Measurements from ENCODE around the gene ALG2. TPM values are rescaled to one million over a fixed set of nuclear protein-coding genes. Genes with fewer than 3 reads are reported as not detected.

ALG2 gene
- total RNA-seq, 2 experiments from 2014 or later: 18.1 to 19.9 TPM

- Mint-ChIP-seq H3K36me3 (ENCODE audit: low read depth) (peaks cover 71% of the 10 kb centered on the region), H3K4me3 (no peak overlapping the region), H3K4me1 (ENCODE audit: low read depth) (peaks cover 28% of the 10 kb centered on the region), H3K27ac (no peak overlapping the region), H3K27me3 (no peaks in the 10 kb centered on the region), H3K9me3 (no peaks in the 10 kb centered on the region)
- Histone ChIP-seq H3K36me3 (ENCODE audit: insufficient read depth, low read length) (peaks cover 72% of the 10 kb centered on the region), H3K27me3 (ENCODE audit: control insufficient read depth in 1 of 2, insufficient read depth in 2 of 2, low read length in 2 of 2) (no peaks in the 10 kb centered on the region), H3K4me1 (ENCODE audit: insufficient read depth, low read length) (peaks cover 6% of the 10 kb centered on the region), H3K9me3 (ENCODE audit: control insufficient read depth in 1 of 2, insufficient read depth in 1 of 2, low read length in 2 of 2) (no peaks in the 10 kb centered on the region), H3K27ac (ENCODE audit: low read depth in 1 of 2, low read length in 2 of 2) (no peak overlapping the region), H3K4me3 (ENCODE audit: low read length) (no peak overlapping the region)
- POLR2A ChIA-PET: no interaction called here
- ATAC-seq (ENCODE audit: poor library complexity): no peak
- DNase-seq: no peak
- CTCF ChIA-PET: no interaction called here
- intact Hi-C loops (cut with DNase I, micrococcal nuclease): no loop called here
- TF ChIP-seq, protein P1, sequence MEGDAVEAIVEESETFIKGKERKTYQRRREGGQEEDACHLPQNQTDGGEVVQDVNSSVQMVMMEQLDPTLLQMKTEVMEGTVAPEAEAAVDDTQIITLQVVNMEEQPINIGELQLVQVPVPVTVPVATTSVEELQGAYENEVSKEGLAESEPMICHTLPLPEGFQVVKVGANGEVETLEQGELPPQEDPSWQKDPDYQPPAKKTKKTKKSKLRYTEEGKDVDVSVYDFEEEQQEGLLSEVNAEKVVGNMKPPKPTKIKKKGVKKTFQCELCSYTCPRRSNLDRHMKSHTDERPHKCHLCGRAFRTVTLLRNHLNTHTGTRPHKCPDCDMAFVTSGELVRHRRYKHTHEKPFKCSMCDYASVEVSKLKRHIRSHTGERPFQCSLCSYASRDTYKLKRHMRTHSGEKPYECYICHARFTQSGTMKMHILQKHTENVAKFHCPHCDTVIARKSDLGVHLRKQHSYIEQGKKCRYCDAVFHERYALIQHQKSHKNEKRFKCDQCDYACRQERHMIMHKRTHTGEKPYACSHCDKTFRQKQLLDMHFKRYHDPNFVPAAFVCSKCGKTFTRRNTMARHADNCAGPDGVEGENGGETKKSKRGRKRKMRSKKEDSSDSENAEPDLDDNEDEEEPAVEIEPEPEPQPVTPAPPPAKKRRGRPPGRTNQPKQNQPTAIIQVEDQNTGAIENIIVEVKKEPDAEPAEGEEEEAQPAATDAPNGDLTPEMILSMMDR (IDR thresholded peaks at IDR 0.05): no peak
Observed at GRCh38 chr9:99230206-99230605, 8.5 kb upstream of the ALG2 start.

GRCh38 chr9:99226054-99226453 is 4.3 kb upstream of the ALG2 start:
- no peak overlapping the region for H3K4me3 ChIP-seq (ENCODE audit: low read length)
- H3K9me3 ChIP-seq (ENCODE audit: control insufficient read depth in 1 of 2, insufficient read depth in 1 of 2, low read length in 2 of 2): no peaks in the 10 kb centered on the region
- H3K27ac ChIP-seq (ENCODE audit: low read depth in 1 of 2, low read length in 2 of 2): no peak overlapping the region
- no peaks in the 10 kb centered on the region for H3K27me3 ChIP-seq (ENCODE audit: control insufficient read depth in 1 of 2, insufficient read depth in 2 of 2, low read length in 2 of 2)
- peaks cover 20% of the 10 kb centered on the region for H3K4me1 ChIP-seq (ENCODE audit: insufficient read depth, low read length)
- no peak for ATAC-seq (ENCODE audit: poor library complexity)
- TF ChIP-seq, protein P1 (IDR thresholded peaks at IDR 0.05): no peak
- intact Hi-C loops (cut with DNase I, micrococcal nuclease): no loop called here
- peaks cover 62% of the 10 kb centered on the region for H3K36me3 ChIP-seq (ENCODE audit: insufficient read depth, low read length)
- H3K4me3 Mint-ChIP-seq: peak overlapping the region; percentile 26
- ChIA-PET POLR2A (interaction anchor here (0.7 kb wide), 1 partner anchor 297 kb away, joined by 3 read pairs; no protein-coding TSS in a partner anchor), CTCF (no interaction called here)
- H3K4me1 Mint-ChIP-seq (ENCODE audit: low read depth): peaks cover 53% of the 10 kb centered on the region
- H3K27ac Mint-ChIP-seq: peak overlapping the region; percentile 99
- no peaks in the 10 kb centered on the region for H3K27me3 Mint-ChIP-seq
- peaks cover 86% of the 10 kb centered on the region for H3K36me3 Mint-ChIP-seq (ENCODE audit: low read depth)
- no peaks in the 10 kb centered on the region for H3K9me3 Mint-ChIP-seq
- no peak for DNase-seq

GRCh38 chr9:99224445-99224844 is 2.7 kb upstream of the ALG2 start:
- no peak for ATAC-seq (ENCODE audit: poor library complexity)
- Mint-ChIP-seq H3K27ac (peak overlapping the region; percentile 99), H3K4me3 (peak overlapping the region; percentile 98)

More at GRCh38 chr9:99224445-99224844, 2.7 kb upstream of the ALG2 start:
- ChIA-PET POLR2A (no interaction called here), CTCF (no interaction called here)
- H3K9me3 ChIP-seq (ENCODE audit: control insufficient read depth in 1 of 2, insufficient read depth in 1 of 2, low read length in 2 of 2): no peaks in the 10 kb centered on the region
- no peak overlapping the region for H3K27ac ChIP-seq (ENCODE audit: low read depth in 1 of 2, low read length in 2 of 2)
- H3K4me1 Mint-ChIP-seq (ENCODE audit: low read depth): peaks cover 68% of the 10 kb centered on the region
- H3K4me1 ChIP-seq (ENCODE audit: insufficient read depth, low read length): peaks cover 33% of the 10 kb centered on the region
- no peaks in the 10 kb centered on the region for H3K27me3 Mint-ChIP-seq
- H3K36me3 Mint-ChIP-seq (ENCODE audit: low read depth): peaks cover 85% of the 10 kb centered on the region
- DNase-seq: no peak
- H3K27me3 ChIP-seq (ENCODE audit: control insufficient read depth in 1 of 2, insufficient read depth in 2 of 2, low read length in 2 of 2): no peaks in the 10 kb centered on the region
- no peak overlapping the region for H3K4me3 ChIP-seq (ENCODE audit: low read length)
- no peaks in the 10 kb centered on the region for H3K9me3 Mint-ChIP-seq
- TF ChIP-seq, protein P1 (IDR thresholded peaks at IDR 0.05): no peak
- intact Hi-C loops (cut with DNase I, micrococcal nuclease): loop anchor here (5.0 kb wide), 7 partner anchors 37 to 1373 kb away; partner anchors contain the start of genes ANKS6 (in 1 of the 2), ERP44 (in 1 of the 2), INVS (in 1 of the 2) and TEX10 (in 1 of the 2)
- peaks cover 47% of the 10 kb centered on the region for H3K36me3 ChIP-seq (ENCODE audit: insufficient read depth, low read length)

Measured in CD4-positive, alpha-beta T cell (primary cell).